Transverse colon (tissue), 4 donors: ENCODE data around the gene DDAH1. TPM values are rescaled to one million over a fixed set of nuclear protein-coding genes. Genes with fewer than 3 reads are reported as not detected.

Experiments
- DNase-seq: peaks from one replicate; pipeline ENCODE4 v3.0.0-alpha.2; 2019
- H3K27ac ChIP-seq, 4 donors: fragments of 200-600 bp; sonication (generic); 2 replicates each; pipeline ENCODE4 v1.5.1; 2016 to 2018; ENCODE audit warnings: inconsistent platforms in 4 of 4
- H3K27me3 ChIP-seq: fragments of 200-600 bp; sonication (generic); 2 replicates; pipeline ENCODE4 v1.5.1; 2017; ENCODE audit warnings: inconsistent platforms
- H3K36me3 ChIP-seq, 4 donors: fragments of 200-600 bp; sonication (generic); 2 replicates each; pipeline ENCODE4 v1.5.1; 2017 to 2019; ENCODE audit warnings: inconsistent platforms in 4 of 4
- H3K4me1 ChIP-seq, 4 donors: fragments of 200-600 bp; sonication (generic); 2 replicates each; pipeline ENCODE4 v1.5.1; 2017 to 2020; ENCODE audit warnings: inconsistent platforms in 4 of 4
- H3K4me3 ChIP-seq, 4 donors: fragments of 200-600 bp; sonication (generic); 1 replicate in 1 of 4; 2 replicates in 3 of 4; pipeline versions ENCODE4 v1.5.1 to v1.6.1; 2017 to 2019; ENCODE audit warnings: inconsistent platforms in 4 of 4
- H3K9me3 ChIP-seq, 2 donors: fragments of 200-600 bp; sonication (generic); 2 replicates each; pipeline ENCODE4 v1.5.1; 2017 to 2019; ENCODE audit warnings: inconsistent platforms in 2 of 2
- EP300 ChIP-seq: sonication (generic); formaldehyde crosslinking; IDR thresholded peaks from one replicate; pipeline ENCODE4 v1.6.1; 2017; ENCODE audit warnings: antibody characterized with exemption, low read depth
- POLR2A ChIP-seq: fragments of 450-650 bp; IDR thresholded peaks from one replicate; pipeline ENCODE4 v1.6.1; 2016; ENCODE audit warnings: antibody characterized with exemption, mild to moderate bottlenecking, moderate library complexity
- POLR2AphosphoS5 ChIP-seq, 3 donors: sonication (generic); formaldehyde crosslinking; IDR thresholded peaks; one replicate each; pipeline ENCODE4 v1.6.1; 2016; ENCODE audit warnings: antibody characterized with exemption in 3 of 3
- WGBS, 2 donors: methylation state at CpG; one replicate each; pipeline ENCODE4 v1.1.5; 2018; ENCODE audit warnings: low coverage in 1 of 2; 5-methylcytosine and 5-hydroxymethylcytosine counted together
- in situ Hi-C, 4 donors: fragments of 200-750 bp; cut with MboI; loops; one replicate each; pipeline versions ENCODE4 v1.15.0 to v1.15.1; 2017; ENCODE audit warnings: low sequenced_read_pairs in 3 of 4, low pct_ligation_motif_present in 1 of 4, low pct_unique_long_range_greater_than_20kb in 1 of 4
- intact Hi-C: fragments of 100-400 bp; cut with DNase I; formaldehyde crosslinking; loops from one replicate; pipeline ENCODE4 v1.15.1; 2023; ENCODE audit warnings: low total_unique reads
- total RNA-seq, 4 donors: library from RNA; depleted of rRNA; stranded (reverse); fragments of >200 nt; gene quantifications; one replicate each; pipeline ENCODE4 v1.1.0, GENCODE V29; 2016
- TF ChIP-seq, protein P1 (sequence below), 5 experiments: fragments of 200-600 bp in 3 of 5; fragments of 450-650 bp in 2 of 5; sonication (generic) in 3 of 5; IDR thresholded peaks; 1 replicate in 2 of 5; 2 replicates in 3 of 5; pipeline ENCODE4 v1.5.1; 2016 to 2017; ENCODE audit warnings: antibody characterized with exemption in 5 of 5, inconsistent platforms in 3 of 5, mild to moderate bottlenecking in 2 of 5, moderate library complexity in 1 of 5

Gene DDAH1
- total RNA-seq, 4 donors from 2014 or later, result 22.4 to 69.4 (median 48.3) TPM

DNA sequence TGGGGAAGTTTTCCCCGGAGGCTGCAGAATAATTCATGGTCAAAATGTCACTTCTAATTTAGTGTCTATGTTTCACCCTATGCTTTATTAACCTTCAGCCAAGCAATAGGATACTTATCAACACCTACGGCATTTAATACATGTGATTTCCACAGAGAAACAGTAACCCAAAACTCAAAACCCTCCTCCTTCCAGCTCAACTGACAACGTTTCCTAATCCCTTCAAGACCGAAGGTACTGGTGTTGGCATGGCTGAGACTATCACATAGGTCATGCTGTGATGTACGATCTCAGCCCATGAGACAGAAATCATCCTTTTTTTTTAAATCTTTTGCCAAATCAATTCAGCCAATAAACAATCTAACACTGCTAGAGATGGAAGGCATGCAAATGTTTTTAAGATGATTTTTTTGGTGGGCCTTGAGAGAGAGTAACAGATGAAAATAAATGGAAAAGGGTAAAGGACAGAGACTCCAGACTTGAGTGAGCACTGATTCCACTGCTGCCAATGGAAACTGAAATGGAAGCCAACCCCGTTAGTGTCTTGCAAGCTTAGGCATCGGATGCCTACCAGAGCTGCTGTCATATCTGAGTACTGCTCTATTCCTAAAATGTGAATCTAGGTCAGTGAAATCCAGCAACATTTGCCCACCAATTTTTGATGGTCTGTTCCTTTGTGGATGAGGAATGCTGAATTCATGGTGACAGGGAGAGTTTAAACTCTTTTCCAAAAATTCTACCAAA is 125.1 kb downstream of the DDAH1 start:
- 75 to 96% methylated on average over 7 of the region's 7 CpGs for WGBS, 2 donors
- H3K27me3 ChIP-seq, result no peaks in the 10 kb centered on the region
- no peak overlapping the region for H3K4me3 ChIP-seq
- H3K4me1 ChIP-seq, result peaks cover 4 to 20% (median 11%) of the 10 kb centered on the region in 4 donors
- in situ Hi-C loops (no loop called here), intact Hi-C loops (no loop called here)
- no peak for DNase-seq
- TF ChIP-seq, protein P1, sequence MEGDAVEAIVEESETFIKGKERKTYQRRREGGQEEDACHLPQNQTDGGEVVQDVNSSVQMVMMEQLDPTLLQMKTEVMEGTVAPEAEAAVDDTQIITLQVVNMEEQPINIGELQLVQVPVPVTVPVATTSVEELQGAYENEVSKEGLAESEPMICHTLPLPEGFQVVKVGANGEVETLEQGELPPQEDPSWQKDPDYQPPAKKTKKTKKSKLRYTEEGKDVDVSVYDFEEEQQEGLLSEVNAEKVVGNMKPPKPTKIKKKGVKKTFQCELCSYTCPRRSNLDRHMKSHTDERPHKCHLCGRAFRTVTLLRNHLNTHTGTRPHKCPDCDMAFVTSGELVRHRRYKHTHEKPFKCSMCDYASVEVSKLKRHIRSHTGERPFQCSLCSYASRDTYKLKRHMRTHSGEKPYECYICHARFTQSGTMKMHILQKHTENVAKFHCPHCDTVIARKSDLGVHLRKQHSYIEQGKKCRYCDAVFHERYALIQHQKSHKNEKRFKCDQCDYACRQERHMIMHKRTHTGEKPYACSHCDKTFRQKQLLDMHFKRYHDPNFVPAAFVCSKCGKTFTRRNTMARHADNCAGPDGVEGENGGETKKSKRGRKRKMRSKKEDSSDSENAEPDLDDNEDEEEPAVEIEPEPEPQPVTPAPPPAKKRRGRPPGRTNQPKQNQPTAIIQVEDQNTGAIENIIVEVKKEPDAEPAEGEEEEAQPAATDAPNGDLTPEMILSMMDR (IDR thresholded peaks at IDR 0.05), result no peak
- TF ChIP-seq POLR2AphosphoS5 (IDR thresholded peaks at IDR 0.05) (no peak), EP300 (no peak), POLR2A (no peak)
- no peaks in the 10 kb centered on the region for H3K9me3 ChIP-seq
- no peak overlapping the region for H3K27ac ChIP-seq
- no peaks in the 10 kb centered on the region for H3K36me3 ChIP-seq

DNA sequence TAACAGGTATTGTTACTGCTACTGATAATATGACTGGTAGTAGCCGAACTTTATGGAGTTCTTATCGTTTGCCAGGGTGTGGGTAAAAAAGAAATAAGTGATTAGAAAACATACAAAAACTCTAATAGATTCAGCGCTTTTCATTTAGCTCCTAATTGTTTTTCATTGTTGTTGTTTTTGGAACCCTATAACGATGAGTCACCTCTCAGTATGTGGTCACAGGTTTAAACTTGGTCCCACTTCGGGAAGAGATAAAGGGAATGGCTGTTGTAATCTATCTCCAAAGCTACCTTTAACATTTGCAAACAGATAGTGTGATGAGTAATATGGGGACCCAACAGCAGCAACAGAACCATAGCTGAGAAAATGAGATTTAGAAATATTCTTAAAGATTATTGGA is 125.9 kb downstream of the DDAH1 start:
- in situ Hi-C loops, result no loop called here
- Histone ChIP-seq H3K4me3 (no peak overlapping the region), H3K27me3 (no peaks in the 10 kb centered on the region), H3K4me1 (peaks cover 4 to 14% (median 9%) of the 10 kb centered on the region in 4 donors), H3K27ac (no peak overlapping the region), H3K36me3 (peaks cover 0 to 1% (median 0%) of the 10 kb centered on the region in 4 donors), H3K9me3 (no peaks in the 10 kb centered on the region)
- intact Hi-C loops, result no loop called here
- no peak for DNase-seq
- WGBS, 2 donors, result 69 to 86% methylated on average over 5 of the region's 5 CpGs
- TF ChIP-seq POLR2A (no peak), POLR2AphosphoS5 (IDR thresholded peaks at IDR 0.05) (no peak)

DNA sequence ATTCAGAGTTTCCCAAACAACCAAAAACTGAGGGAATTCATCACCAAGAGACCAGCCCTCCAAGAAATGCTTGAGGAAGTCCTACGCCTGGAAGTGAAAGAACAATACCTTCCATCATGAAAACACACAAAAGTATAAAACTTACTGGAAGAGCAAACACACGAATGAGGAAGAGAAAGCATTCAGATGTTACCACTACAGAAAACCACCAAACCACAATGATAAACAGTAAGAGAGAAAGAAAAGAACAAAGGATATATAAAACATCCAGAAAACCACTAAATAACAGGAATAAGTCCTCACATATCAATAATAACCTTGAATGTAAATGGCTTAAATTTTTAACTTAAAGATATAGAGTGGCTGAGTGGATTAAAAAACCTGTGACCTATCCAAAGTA is 130.0 kb downstream of the DDAH1 start:
- TF ChIP-seq POLR2AphosphoS5 (IDR thresholded peaks at IDR 0.05), result no peak
- TF ChIP-seq EP300, result no peak
- TF ChIP-seq, protein P1 (IDR thresholded peaks at IDR 0.05), result no peak
- no peak for TF ChIP-seq POLR2A
- intact Hi-C loops (no loop called here), in situ Hi-C loops (no loop called here)
- Histone ChIP-seq H3K36me3 (peaks cover 0 to 1% (median 0%) of the 10 kb centered on the region in 4 donors), H3K27me3 (no peaks in the 10 kb centered on the region), H3K4me3 (no peak overlapping the region), H3K27ac (no peak overlapping the region), H3K9me3 (no peaks in the 10 kb centered on the region), H3K4me1 (peaks cover 0 to 12% (median 9%) of the 10 kb centered on the region in 4 donors)
- no peak for DNase-seq
- WGBS, 2 donors, result 64 to 80% methylated on average over 1 to 2 of the region's 2 CpGs

DNA sequence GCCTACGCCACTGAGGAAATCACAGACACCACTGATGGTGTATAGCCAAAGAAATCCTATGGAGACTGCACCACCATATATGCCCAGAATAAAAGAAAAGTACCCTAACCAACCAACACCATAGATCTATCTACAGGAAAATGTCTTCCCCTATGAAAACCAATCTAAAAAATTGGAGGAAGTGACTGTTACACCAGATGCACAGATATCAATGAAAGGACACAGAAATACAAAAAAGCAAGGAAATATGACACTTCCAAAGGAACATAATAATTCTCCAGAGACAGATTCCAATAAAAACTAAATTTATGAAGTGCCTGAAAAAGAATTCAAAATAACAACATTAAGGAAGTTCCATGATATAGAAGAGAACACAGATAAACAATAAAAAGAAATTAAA is 131.8 kb downstream of the DDAH1 start:
- H3K9me3 ChIP-seq, result no peaks in the 10 kb centered on the region
- peaks cover 0 to 13% (median 9%) of the 10 kb centered on the region in 4 donors for H3K4me1 ChIP-seq
- no peak overlapping the region for H3K27ac ChIP-seq
- intact Hi-C loops (no loop called here), in situ Hi-C loops (no loop called here)
- peaks cover 0 to 1% (median 0%) of the 10 kb centered on the region in 4 donors for H3K36me3 ChIP-seq
- no peak overlapping the region for H3K4me3 ChIP-seq
- no peak for DNase-seq
- TF ChIP-seq POLR2AphosphoS5 (IDR thresholded peaks at IDR 0.05) (no peak), EP300 (no peak), POLR2A (no peak)
- TF ChIP-seq, protein P1 (IDR thresholded peaks at IDR 0.05), result no peak
- WGBS, 2 donors, result 100% methylated on average over 1 of the region's 1 CpG; no CpG with 5 or more reads in 1 of the 2 donors
- no peaks in the 10 kb centered on the region for H3K27me3 ChIP-seq
